Measurements from ENCODE around the gene STK33.
"Not testable (repeated sequence)": the region's sequence is repeated elsewhere in the genome, so short reads cannot be mapped to it uniquely, and the experiment has no call there.

Gene STK33

GRCh38 chr11:8477680-8478079 lies 116.3 kb downstream of the STK33 start:
- Histone ChIP-seq H4K20me1 (ENCODE audit: insufficient read depth, low read length) (no peaks in the 10 kb centered on the region), H3K4me2 (ENCODE audit: low read length) (no peak overlapping the region), H3K36me3 (ENCODE audit: insufficient read depth, low read length) (no peaks in the 10 kb centered on the region), H3K27ac (ENCODE audit: low read depth, low read length, poor library complexity, severe bottlenecking) (no peak overlapping the region), H3K4me1 (ENCODE audit: insufficient read depth, low read length, severe bottlenecking) (no peaks in the 10 kb centered on the region), H3K27me3 (ENCODE audit: insufficient read depth, low read length) (no peaks in the 10 kb centered on the region), H3K79me2 (ENCODE audit: insufficient read depth, low read length) (no peaks in the 10 kb centered on the region), H3K9me2 (ENCODE audit: low read depth, low read length) (no peaks in the 10 kb centered on the region), H3K4me3 (ENCODE audit: low read depth, low read length, poor library complexity, severe bottlenecking) (no peak overlapping the region), H3F3A (ENCODE audit: insufficient read depth, low read length) (no peaks in the 10 kb centered on the region), H3K9me3 (ENCODE audit: low read length) (no peaks in the 10 kb centered on the region), H3K9ac (ENCODE audit: low read length) (no peak overlapping the region), H2AFZ (ENCODE audit: low read length) (no peak overlapping the region)
- TF ChIP-seq CTCF (IDR thresholded peaks at IDR 0.05; ENCODE audit: low read length) (no peak), EZH2 (IDR thresholded peaks at IDR 0.05; ENCODE audit: borderline replicate concordance, low read length) (no peak)

GRCh38 chr11:8477151-8477550 lies 116.9 kb downstream of the STK33 start:
- H3K36me3 ChIP-seq (ENCODE audit: insufficient read depth, low read length): no peaks in the 10 kb centered on the region
- no peak overlapping the region for H3K4me3 ChIP-seq (ENCODE audit: low read depth, low read length, poor library complexity, severe bottlenecking)
- H3K9me2 ChIP-seq (ENCODE audit: low read depth, low read length): no peaks in the 10 kb centered on the region
- no peaks in the 10 kb centered on the region for H3K4me1 ChIP-seq (ENCODE audit: insufficient read depth, low read length, severe bottlenecking)
- no peak overlapping the region for H2AFZ ChIP-seq (ENCODE audit: low read length)
- TF ChIP-seq EZH2 (IDR thresholded peaks at IDR 0.05; ENCODE audit: borderline replicate concordance, low read length): no peak
- no peak for TF ChIP-seq CTCF (IDR thresholded peaks at IDR 0.05; ENCODE audit: low read length)
- H3F3A ChIP-seq (ENCODE audit: insufficient read depth, low read length): no peaks in the 10 kb centered on the region
- H3K27me3 ChIP-seq (ENCODE audit: insufficient read depth, low read length): no peaks in the 10 kb centered on the region
- H3K4me2 ChIP-seq (ENCODE audit: low read length): no peak overlapping the region
- H3K9me3 ChIP-seq (ENCODE audit: low read length): no peaks in the 10 kb centered on the region
- H3K27ac ChIP-seq (ENCODE audit: low read depth, low read length, poor library complexity, severe bottlenecking): no peak overlapping the region
- H3K79me2 ChIP-seq (ENCODE audit: insufficient read depth, low read length): no peaks in the 10 kb centered on the region
- no peaks in the 10 kb centered on the region for H4K20me1 ChIP-seq (ENCODE audit: insufficient read depth, low read length)
- no peak overlapping the region for H3K9ac ChIP-seq (ENCODE audit: low read length)

- H2AFZ ChIP-seq (ENCODE audit: low read length); H3F3A ChIP-seq (ENCODE audit: insufficient read depth, low read length); H3K4me2 ChIP-seq (ENCODE audit: low read length); H3K9me3 ChIP-seq (ENCODE audit: low read length); H3K36me3 ChIP-seq (ENCODE audit: insufficient read depth, low read length); H3K9me2 ChIP-seq (ENCODE audit: low read depth, low read length); H3K4me1 ChIP-seq (ENCODE audit: insufficient read depth, low read length, severe bottlenecking); H3K4me3 ChIP-seq (ENCODE audit: low read depth, low read length, poor library complexity, severe bottlenecking); H4K20me1 ChIP-seq (ENCODE audit: insufficient read depth, low read length); H3K9ac ChIP-seq (ENCODE audit: low read length); H3K79me2 ChIP-seq (ENCODE audit: insufficient read depth, low read length); H3K27ac ChIP-seq (ENCODE audit: low read depth, low read length, poor library complexity, severe bottlenecking); H3K27me3 ChIP-seq (ENCODE audit: insufficient read depth, low read length): not testable (repeated sequence)
Observed at GRCh38 chr11:8467806-8468205, 126.2 kb downstream of the STK33 start.

GRCh38 chr11:8467356-8467755 lies 126.7 kb downstream of the STK33 start:
- not testable (repeated sequence) for H3K4me1 ChIP-seq (ENCODE audit: insufficient read depth, low read length, severe bottlenecking); H3K27me3 ChIP-seq (ENCODE audit: insufficient read depth, low read length); H3K9ac ChIP-seq (ENCODE audit: low read length); H2AFZ ChIP-seq (ENCODE audit: low read length); H3K36me3 ChIP-seq (ENCODE audit: insufficient read depth, low read length); H4K20me1 ChIP-seq (ENCODE audit: insufficient read depth, low read length); H3K9me2 ChIP-seq (ENCODE audit: low read depth, low read length); H3K27ac ChIP-seq (ENCODE audit: low read depth, low read length, poor library complexity, severe bottlenecking); H3K9me3 ChIP-seq (ENCODE audit: low read length); H3K79me2 ChIP-seq (ENCODE audit: insufficient read depth, low read length); H3K4me3 ChIP-seq (ENCODE audit: low read depth, low read length, poor library complexity, severe bottlenecking); H3F3A ChIP-seq (ENCODE audit: insufficient read depth, low read length); H3K4me2 ChIP-seq (ENCODE audit: low read length)

- not testable (repeated sequence) for H3K27me3 ChIP-seq (ENCODE audit: insufficient read depth, low read length); H2AFZ ChIP-seq (ENCODE audit: low read length); H3K4me1 ChIP-seq (ENCODE audit: insufficient read depth, low read length, severe bottlenecking); H4K20me1 ChIP-seq (ENCODE audit: insufficient read depth, low read length); H3K4me3 ChIP-seq (ENCODE audit: low read depth, low read length, poor library complexity, severe bottlenecking); H3K36me3 ChIP-seq (ENCODE audit: insufficient read depth, low read length); H3K9me2 ChIP-seq (ENCODE audit: low read depth, low read length); H3K4me2 ChIP-seq (ENCODE audit: low read length); H3F3A ChIP-seq (ENCODE audit: insufficient read depth, low read length); H3K79me2 ChIP-seq (ENCODE audit: insufficient read depth, low read length); H3K27ac ChIP-seq (ENCODE audit: low read depth, low read length, poor library complexity, severe bottlenecking); H3K9ac ChIP-seq (ENCODE audit: low read length); H3K9me3 ChIP-seq (ENCODE audit: low read length)
Observed at GRCh38 chr11:8466884-8467283, 127.1 kb downstream of the STK33 start.
